Small intestine (tissue), 7 donors: ENCODE results near the gene ALPL. TPM values are rescaled to one million over a fixed set of nuclear protein-coding genes. Genes with fewer than 3 reads are reported as not detected.

Experiments
- DNase-seq, 2 donors: peaks; one replicate each; pipeline versions ENCODE4 v3.0.0 to v3.0.0-alpha.2; 2013
- FAIRE-seq: peaks from 2 replicates; lab custom pipeline; 2012; peaks lifted over from hg19 to GRCh38; lab: Jason Lieb, UNC
- H3K27ac ChIP-seq, 3 donors: one replicate each; pipeline ENCODE4 v1.5.1; 2013; ENCODE audit warnings: low read length in 2 of 3, mild to moderate bottlenecking in 2 of 3, control low read depth in 1 of 3, inconsistent platforms in 1 of 3, low read depth in 1 of 3, moderate library complexity in 1 of 3
- H3K27me3 ChIP-seq, 3 donors: one replicate each; pipeline ENCODE4 v1.6.1; 2013; ENCODE audit warnings: low read length in 3 of 3, inconsistent platforms in 1 of 3; ENCODE audit not compliant: control insufficient read depth in 3 of 3, insufficient read depth in 3 of 3
- H3K36me3 ChIP-seq, 3 donors: one replicate each; pipeline ENCODE4 v1.6.1; 2013; ENCODE audit warnings: low read length in 3 of 3, inconsistent platforms in 1 of 3, low read depth in 1 of 3, mild to moderate bottlenecking in 1 of 3, moderate library complexity in 1 of 3; ENCODE audit not compliant: control insufficient read depth in 3 of 3, insufficient read depth in 2 of 3
- H3K4me1 ChIP-seq, 3 donors: one replicate each; pipeline ENCODE4 v1.6.1; 2013; ENCODE audit warnings: low read length in 2 of 3, inconsistent platforms in 1 of 3, low read depth in 1 of 3, mild to moderate bottlenecking in 1 of 3, moderate library complexity in 1 of 3; ENCODE audit not compliant: control insufficient read depth in 3 of 3, insufficient read depth in 2 of 3
- H3K4me3 ChIP-seq, 3 donors: one replicate each; pipeline ENCODE4 v1.5.1; 2013; ENCODE audit warnings: low read length in 3 of 3, control low read depth in 1 of 3, inconsistent platforms in 1 of 3, low read depth in 1 of 3, mild to moderate bottlenecking in 1 of 3, moderate library complexity in 1 of 3
- H3K9me3 ChIP-seq, 2 donors: one replicate each; pipeline ENCODE4 v1.6.1; 2013; ENCODE audit warnings: low read depth in 1 of 2, low read length in 1 of 2; ENCODE audit not compliant: control insufficient read depth in 2 of 2, insufficient read depth in 1 of 2
- WGBS, 3 donors: extraction: QIAGEN DNeasy Blood & Tissue Kit; methylation state at CpG; one replicate each; pipeline ENCODE4 v1.1.7; 2013; 5-methylcytosine and 5-hydroxymethylcytosine counted together
- polyA plus RNA-seq, 4 donors: library from polyadenylated mRNA; stranded (reverse) in 3 of 4; unstranded in 1 of 4; fragments of 200-250 nt in 3 of 4; fragments of 120-200 nt in 1 of 4; gene quantifications; one replicate each; pipeline versions ENCODE4 v1.2.1 to v1.2.3, GENCODE V29; 2013
- donor health status: healthy with polysubstance abuse.
- donor health status: control.
- donor health status: control.
- donor health status: Bipolar disorder and iron deficiency.
- donor health status: healthy.

ALPL gene
- polyA plus RNA-seq, 4 donors = 0.89 to 3.0 (median 2.0) TPM

DNA sequence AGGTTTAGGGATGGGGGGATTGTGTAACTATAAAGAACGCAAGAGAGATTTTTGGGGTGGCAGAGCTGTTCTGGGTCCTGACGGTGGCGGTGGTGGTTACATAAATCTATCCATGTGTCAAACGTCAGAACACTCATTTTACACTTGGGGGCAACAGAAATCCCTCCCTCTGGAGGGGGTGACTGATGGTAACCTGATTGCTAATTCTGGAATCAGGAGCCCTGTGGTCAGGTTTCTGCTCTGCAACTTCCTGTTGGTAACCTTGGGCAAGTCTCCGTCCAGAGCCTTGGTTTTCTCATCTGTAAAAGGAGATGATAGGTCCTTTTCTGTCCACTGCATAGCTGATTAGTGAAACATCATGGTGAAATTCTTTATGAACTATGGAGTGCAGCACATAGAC is 40.9 kb downstream of the ALPL start:
- Histone ChIP-seq H3K9me3 (no peaks in the 10 kb centered on the region), H3K27ac (no peak overlapping the region), H3K4me3 (no peak overlapping the region), H3K36me3 (no peaks in the 10 kb centered on the region), H3K27me3 (peaks cover 0 to 20% (median 0%) of the 10 kb centered on the region in 3 donors), H3K4me1 (no peaks in the 10 kb centered on the region)
- no peak for DNase-seq
- WGBS, 3 donors = 60 to 63% (median 63%) methylated on average over 5 of the region's 5 CpGs
- FAIRE-seq = no peak

DNA sequence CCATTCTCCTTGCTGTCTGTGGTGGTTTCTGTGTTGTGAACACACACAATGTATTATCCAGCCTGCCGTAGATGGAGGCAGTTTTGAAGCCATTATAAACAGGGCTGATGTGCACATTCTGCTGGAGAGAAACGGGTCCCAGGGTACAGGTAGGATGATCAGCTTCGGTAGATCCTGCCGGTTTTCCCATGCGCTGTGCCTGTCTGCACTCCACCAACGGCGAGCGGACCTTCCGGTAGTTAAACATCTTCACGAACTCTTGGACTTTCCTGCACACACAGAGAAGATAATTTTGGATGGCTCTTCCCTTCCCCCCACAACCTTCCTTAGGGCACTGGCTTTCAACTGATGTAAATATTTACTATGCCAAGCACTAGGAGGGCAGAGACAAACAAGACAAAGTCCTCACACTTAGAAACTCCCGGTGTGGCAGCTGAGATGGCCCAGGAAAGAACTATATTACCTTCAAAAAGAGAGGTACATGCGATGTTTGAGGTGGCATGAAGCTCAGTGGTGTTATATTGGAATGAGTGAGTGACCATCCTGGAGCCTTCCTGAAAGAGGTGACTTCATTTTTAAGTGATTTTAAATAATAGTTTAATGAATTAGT is 41.7 kb downstream of the ALPL start:
- Histone ChIP-seq H3K36me3 (no peaks in the 10 kb centered on the region), H3K27me3 (peaks cover 0 to 20% (median 0%) of the 10 kb centered on the region in 3 donors), H3K27ac (no peak overlapping the region), H3K4me1 (no peaks in the 10 kb centered on the region), H3K4me3 (no peak overlapping the region), H3K9me3 (no peaks in the 10 kb centered on the region)
- FAIRE-seq = no peak
- 26 to 69% (median 49%) methylated on average over 12 of the region's 12 CpGs for WGBS, 3 donors
- no peak for DNase-seq

DNA sequence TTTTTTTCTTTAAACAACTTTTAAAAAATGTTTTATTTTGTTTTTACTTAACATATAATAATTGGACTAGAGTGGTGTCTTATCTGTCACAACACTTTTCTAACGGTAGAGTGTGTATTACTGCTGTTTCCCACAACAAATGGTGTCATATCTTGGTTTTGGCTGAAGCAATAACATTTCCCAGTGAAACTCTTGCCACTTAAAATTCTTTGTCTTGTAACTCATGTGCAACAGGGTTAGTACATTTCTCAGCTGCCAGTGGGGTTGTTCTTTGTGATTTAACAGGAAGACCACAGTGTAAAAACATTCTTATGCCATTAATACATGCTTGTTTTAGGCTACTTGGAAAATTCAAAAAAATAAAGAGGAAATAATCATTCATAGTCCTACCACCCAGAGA is 43.5 kb downstream of the ALPL start:
- no peak overlapping the region for H3K4me3 ChIP-seq

DNA sequence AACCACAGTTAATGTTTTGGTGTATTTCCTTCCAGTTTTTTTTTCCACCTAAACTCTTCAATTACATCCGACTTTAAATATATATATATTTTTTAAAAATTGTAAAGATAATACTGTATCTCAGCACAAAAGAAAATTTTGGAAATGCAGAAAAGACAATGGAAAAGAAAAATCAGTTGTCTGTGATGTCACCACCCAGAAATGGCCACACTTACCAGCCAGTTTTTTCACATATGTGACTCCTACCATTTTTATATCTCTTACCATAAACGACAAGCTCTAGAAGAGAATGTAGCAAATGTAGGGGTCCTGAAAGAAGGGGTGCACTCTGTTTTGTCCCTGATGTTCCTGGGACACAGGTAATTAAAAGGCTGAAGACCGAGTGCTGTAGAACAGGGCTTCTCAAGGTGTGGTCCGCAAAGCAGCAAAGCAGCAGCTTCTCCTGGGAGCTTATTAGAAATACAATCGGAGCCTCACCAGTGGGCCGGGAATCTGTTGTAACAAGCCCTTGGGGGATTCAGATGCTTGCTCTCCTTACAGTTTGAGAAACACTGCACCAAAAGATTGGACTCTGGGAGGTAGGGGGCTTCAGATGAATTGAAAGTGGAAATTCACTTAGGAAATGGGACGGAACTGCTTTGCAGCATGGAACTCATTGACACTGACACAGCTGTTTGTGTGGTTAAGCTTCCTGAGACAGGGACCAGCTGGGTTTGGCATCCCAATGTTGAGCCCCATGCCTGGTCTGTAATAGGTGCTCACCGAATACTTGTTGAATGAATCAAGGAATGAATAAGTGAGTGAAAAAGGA is 44.1 kb downstream of the ALPL start:
- Histone ChIP-seq H3K36me3 (no peaks in the 10 kb centered on the region), H3K27ac (no peak overlapping the region), H3K9me3 (no peaks in the 10 kb centered on the region), H3K4me1 (no peaks in the 10 kb centered on the region), H3K4me3 (no peak overlapping the region), H3K27me3 (peaks cover 0 to 18% (median 0%) of the 10 kb centered on the region in 3 donors)
- 51 to 73% (median 72%) methylated on average over 8 of the region's 8 CpGs for WGBS, 3 donors
- FAIRE-seq = no peak
- no peak for DNase-seq

More for the DNA sequence above, 43.5 kb downstream of the ALPL start:
- FAIRE-seq (no peak), DNase-seq (no peak)
- Histone ChIP-seq H3K9me3 (no peaks in the 10 kb centered on the region), H3K27me3 (peaks cover 0 to 20% (median 0%) of the 10 kb centered on the region in 3 donors), H3K4me1 (no peaks in the 10 kb centered on the region), H3K36me3 (no peaks in the 10 kb centered on the region), H3K27ac (no peak overlapping the region)
- 20 to 29% (median 28%) methylated on average over 1 of the region's 1 CpG for WGBS, 3 donors

DNA sequence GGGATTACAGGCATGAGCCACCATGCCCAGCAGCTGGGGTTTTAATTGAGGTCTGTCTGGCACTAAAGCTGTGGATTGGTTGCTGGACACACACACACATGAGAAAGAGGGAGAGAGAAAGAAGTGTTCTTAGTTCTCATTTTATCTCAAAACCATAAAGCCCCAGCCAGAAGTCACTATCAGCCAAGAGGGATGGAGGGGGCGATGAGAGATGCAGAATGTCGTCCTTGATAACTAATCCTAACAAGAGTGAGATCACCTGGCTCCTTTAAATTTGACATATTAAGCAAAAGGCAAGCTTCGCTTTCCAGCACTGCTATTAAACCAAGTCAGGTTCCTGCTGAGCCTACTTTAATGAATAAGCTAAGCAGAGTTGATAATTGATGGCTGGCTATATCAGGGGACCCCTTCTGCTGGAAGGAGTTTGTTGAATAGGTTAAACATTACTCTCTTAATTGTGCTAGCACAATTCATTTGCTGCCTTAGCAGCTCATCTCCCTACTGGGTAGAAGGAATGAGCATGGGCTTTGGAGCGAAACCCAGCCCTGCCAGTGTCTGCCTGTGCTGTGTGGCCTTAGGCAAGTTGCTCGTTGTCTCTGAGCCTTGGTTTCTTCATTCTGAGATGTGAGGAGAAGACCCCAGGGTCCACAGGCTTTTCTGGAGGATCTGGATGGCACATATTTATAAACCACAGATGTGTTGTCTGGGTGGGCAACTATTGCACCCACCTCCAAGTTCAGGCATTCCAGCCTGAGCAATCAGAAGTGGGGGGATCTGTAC is 50.8 kb downstream of the ALPL start:
- no peak overlapping the region for H3K4me3 ChIP-seq
- H3K27ac ChIP-seq = no peak overlapping the region
- 45 to 71% (median 58%) methylated on average over 5 of the region's 5 CpGs for WGBS, 3 donors
- no peak for FAIRE-seq
- H3K4me1 ChIP-seq = no peaks in the 10 kb centered on the region
- H3K9me3 ChIP-seq = no peaks in the 10 kb centered on the region
- no peak for DNase-seq
- H3K27me3 ChIP-seq = no peaks in the 10 kb centered on the region
- no peaks in the 10 kb centered on the region for H3K36me3 ChIP-seq

DNA sequence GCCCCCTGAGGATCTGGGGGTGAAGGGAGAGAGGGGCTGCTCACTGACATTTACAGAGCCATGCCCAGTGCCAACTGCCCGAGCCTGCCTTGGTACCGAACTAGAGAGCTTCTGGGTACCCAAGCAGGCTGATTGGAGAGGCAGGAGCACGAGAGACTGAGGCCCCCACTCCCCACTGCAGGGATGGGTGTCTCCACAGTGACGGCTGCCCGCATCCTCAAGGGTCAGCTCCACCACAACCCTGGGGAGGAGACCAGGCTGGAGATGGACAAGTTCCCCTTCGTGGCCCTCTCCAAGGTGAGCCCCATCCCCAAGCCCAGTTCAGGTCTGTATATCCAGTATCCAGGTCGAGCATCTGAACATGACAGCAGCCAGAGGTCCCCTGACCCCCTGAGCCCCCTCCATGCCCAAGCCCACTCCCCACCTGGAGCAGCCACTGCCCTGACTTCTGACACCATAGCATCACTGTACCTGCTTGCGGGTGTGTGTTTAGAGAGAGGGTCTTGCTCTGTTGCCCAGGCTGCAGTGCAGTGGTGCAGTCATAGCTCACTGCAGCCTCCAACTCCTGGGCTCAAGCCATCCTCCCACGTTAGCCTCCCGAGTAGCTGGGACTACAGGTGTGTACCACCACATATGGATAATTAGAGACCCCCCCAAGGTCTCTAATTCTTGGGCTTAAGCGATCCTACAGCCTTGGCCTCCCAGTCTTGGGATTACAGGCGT is 51.9 kb downstream of the ALPL start:
- Histone ChIP-seq H3K36me3 (no peaks in the 10 kb centered on the region), H3K4me3 (no peak overlapping the region), H3K27me3 (no peaks in the 10 kb centered on the region), H3K27ac (no peak overlapping the region), H3K4me1 (no peaks in the 10 kb centered on the region), H3K9me3 (no peaks in the 10 kb centered on the region)
- DNase-seq = no peak
- no peak for FAIRE-seq
- WGBS, 3 donors = 77 to 88% (median 86%) methylated on average over 12 of the region's 12 CpGs

DNA sequence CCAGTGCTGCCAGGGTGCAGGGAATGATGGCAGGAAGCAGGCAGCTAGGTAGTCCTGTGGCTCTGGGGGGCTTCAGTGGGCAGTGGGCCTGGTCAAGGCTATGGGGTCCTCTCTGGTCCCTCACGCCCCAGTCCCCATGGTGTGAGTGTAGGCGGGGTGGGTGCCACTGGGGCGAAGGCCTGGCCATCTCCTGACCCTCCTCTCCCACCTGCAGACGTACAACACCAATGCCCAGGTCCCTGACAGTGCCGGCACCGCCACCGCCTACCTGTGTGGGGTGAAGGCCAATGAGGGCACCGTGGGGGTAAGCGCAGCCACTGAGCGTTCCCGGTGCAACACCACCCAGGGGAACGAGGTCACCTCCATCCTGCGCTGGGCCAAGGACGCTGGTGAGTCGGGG is 53.7 kb downstream of the ALPL start:
- H3K27me3 ChIP-seq = no peaks in the 10 kb centered on the region
- H3K36me3 ChIP-seq = no peaks in the 10 kb centered on the region
- FAIRE-seq = no peak
- H3K9me3 ChIP-seq = no peaks in the 10 kb centered on the region
- no peak overlapping the region for H3K27ac ChIP-seq
- H3K4me1 ChIP-seq = no peaks in the 10 kb centered on the region
- 91 to 94% (median 92%) methylated on average over 15 of the region's 15 CpGs for WGBS, 3 donors
- no peak overlapping the region for H3K4me3 ChIP-seq
- no peak for DNase-seq

DNA sequence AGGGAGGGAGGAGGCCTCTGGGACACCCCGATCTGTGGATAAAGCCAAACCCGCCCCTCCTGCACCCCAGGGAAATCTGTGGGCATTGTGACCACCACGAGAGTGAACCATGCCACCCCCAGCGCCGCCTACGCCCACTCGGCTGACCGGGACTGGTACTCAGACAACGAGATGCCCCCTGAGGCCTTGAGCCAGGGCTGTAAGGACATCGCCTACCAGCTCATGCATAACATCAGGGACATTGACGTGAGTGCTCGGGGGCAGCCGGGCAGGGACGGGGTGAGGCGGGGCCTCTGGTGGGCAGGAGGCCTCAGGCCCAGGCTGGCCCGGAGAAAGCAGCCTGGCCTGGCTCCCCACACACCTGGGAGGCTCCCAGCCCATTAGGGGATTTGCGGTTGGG is 54.7 kb downstream of the ALPL start:
- FAIRE-seq (no peak), DNase-seq (no peak)
- Histone ChIP-seq H3K27me3 (no peaks in the 10 kb centered on the region), H3K36me3 (no peaks in the 10 kb centered on the region), H3K9me3 (no peaks in the 10 kb centered on the region), H3K4me1 (no peaks in the 10 kb centered on the region), H3K4me3 (no peak overlapping the region), H3K27ac (no peak overlapping the region)
- WGBS, 3 donors = 88 to 93% (median 88%) methylated on average over 15 to 17 of the region's 17 CpGs
